Astrocyte (in vitro differentiated cells and primary cell): ENCODE measurements around the gene MSH5.

Source experiments
- EZH2 ChIP-seq: IDR thresholded peaks from 2 replicates; pipeline ENCODE4 v1.6.1; 2012; ENCODE audit warnings: mild to moderate bottlenecking, low read length, inconsistent platforms; ENCODE audit not compliant: insufficient read depth
- TF ChIP-seq, protein P1 (sequence below): IDR thresholded peaks from 2 replicates; pipeline ENCODE4 v1.5.1; 2011; ENCODE audit warnings: low read depth, mild to moderate bottlenecking, inconsistent platforms, low read length, moderate library complexity; ENCODE audit not compliant: insufficient read depth

DNA sequence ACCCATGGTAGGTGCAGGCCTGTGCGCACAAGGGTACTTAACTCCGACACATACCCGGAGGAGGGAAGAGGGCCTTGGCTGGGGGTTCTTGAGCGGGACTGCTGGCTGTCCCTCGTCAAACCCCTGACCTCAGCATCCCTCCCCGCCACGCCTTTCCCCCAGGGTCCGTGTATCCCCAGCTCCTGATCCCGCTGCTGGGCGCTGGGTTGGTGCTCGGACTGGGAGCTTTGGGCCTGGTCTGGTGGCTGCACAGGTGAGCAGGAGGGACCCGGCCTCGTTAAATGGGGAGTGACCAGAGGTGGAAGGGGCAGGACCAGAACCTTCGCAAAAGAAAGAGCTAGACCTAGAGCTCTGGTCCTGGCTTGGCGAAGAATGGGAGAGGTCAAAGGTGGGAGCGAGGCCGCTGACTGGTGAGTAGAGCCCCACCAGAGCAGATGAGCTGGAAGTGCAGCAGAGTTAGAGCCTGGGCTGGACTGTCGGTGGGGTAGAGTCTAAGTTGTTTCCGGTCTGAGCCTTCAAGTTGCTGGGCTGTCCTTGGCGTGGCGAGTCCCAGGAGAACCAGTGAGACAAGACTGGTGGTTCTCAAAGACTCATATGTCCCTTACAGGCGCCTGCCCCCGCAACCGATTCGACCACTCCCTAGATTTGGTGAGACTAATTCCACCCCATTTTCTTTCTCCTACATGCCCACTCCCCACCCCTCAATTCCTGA lies 15.7 kb upstream of the MSH5 start:
- TF ChIP-seq, protein P1, sequence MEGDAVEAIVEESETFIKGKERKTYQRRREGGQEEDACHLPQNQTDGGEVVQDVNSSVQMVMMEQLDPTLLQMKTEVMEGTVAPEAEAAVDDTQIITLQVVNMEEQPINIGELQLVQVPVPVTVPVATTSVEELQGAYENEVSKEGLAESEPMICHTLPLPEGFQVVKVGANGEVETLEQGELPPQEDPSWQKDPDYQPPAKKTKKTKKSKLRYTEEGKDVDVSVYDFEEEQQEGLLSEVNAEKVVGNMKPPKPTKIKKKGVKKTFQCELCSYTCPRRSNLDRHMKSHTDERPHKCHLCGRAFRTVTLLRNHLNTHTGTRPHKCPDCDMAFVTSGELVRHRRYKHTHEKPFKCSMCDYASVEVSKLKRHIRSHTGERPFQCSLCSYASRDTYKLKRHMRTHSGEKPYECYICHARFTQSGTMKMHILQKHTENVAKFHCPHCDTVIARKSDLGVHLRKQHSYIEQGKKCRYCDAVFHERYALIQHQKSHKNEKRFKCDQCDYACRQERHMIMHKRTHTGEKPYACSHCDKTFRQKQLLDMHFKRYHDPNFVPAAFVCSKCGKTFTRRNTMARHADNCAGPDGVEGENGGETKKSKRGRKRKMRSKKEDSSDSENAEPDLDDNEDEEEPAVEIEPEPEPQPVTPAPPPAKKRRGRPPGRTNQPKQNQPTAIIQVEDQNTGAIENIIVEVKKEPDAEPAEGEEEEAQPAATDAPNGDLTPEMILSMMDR: no peak
- no peak for TF ChIP-seq EZH2
